HG02870 (cell line): Measurements from ENCODE around the gene RAX2.
"Not testable (repeated sequence)": the region's sequence is repeated elsewhere in the genome, so short reads cannot be mapped to it uniquely, and the experiment has no call there.

Source experiments
- ATAC-seq: cut with Tn5 transposase; IDR thresholded peaks from one replicate; pipeline ENCODE4 v1.9.1; 2021; ENCODE audit warnings: mild to moderate bottlenecking, moderate library complexity; ENCODE audit not compliant: unreplicated experiment

The RAX2 gene

GRCh38 chr19:3762130-3762473 lies 9.9 kb downstream of the RAX2 start:
- ATAC-seq, result no peak

DNA sequence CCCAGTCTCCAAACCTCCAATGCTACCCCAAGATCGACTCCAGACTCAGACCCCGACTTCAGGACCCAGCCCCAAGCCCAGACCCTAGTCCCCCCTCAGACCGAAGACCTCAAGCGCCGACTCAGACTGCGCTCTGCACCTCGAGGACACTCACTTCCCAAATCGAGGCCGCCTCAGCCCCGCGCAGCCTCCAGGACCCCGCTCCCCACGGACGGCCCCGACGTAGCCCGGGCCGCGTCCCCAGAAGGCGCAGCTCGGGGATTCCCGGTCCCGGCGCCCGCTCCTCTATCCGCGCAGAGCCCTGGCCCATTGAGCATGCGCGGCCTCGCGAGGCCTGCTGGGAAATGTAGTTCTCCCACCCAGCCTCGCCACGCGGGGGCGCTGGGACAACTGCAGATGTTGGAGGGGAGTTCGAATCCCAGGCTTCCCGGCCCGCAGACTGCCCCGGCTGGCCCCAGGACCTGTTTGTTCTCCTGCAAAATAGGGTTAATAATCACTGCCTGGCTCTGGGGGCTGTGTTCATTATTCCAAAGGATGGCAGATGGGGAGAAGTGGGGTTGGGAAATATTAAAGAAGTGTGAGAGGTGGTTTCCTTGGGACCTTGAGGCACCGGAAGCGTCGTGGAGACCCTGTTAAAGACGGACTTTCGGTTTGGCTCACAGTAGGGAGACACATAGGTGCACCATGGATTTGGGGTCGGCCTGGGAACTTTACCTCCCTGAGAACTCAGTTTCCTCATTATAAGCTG lies 10.5 kb downstream of the RAX2 start, which contains the start of gene APBA3:
Gene APBA3 (minus strand): TSS at position 311 of the 748 bp plus-strand sequence. CDS start 1,428 bp downstream, outside the sequence.
- peak; percentile 36 for ATAC-seq

- ATAC-seq, result no peak
Observed at GRCh38 chr19:3760871-3761361, 11.1 kb downstream of the RAX2 start.

- no peak for ATAC-seq
Observed at GRCh38 chr19:3759482-3760254, 12.4 kb downstream of the RAX2 start.

- ATAC-seq, result not testable (repeated sequence)
Observed at GRCh38 chr19:3758297-3758696, 13.7 kb downstream of the RAX2 start.

GRCh38 chr19:3757705-3758104 lies 14.3 kb downstream of the RAX2 start:
- ATAC-seq, result not testable (repeated sequence)

DNA sequence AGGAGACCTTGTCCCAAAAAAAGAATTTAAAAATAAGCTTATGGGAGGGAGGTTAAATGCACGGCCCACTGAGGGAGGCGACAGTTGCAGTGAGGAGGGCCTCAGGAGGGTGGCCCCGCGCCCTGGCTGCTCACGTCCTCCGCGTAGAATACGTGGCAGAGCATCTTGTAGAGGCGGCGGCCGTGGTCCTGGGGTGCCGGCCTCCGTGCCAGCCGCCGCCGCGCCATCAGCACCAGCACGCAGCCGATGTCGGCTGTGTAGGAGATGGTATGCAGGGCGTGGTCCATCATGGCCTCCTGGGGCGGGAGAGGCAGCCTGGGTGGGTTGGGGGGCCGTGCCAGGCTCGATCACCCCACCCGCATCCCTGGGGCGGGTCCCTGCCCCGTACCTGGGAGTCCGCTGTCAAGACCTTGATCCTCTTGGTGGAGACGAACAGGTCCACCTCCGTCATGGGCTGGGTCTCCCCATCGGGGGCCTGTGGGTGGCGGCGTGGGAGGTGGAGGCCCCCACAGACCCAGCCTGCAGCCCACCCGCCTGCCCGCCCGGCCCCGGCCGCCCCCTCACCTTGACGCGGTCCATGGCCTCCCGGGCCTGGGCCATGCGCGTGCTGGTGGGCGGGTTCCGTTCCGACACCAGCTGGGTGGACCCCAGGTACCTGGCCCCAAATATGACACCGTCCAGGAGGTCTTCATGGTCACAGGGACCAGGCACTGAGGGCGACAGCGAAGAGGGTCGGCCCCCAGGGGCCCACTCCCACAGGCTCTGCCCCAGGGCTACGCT lies 18.2 kb downstream of the RAX2 start:
- no peak for ATAC-seq

DNA sequence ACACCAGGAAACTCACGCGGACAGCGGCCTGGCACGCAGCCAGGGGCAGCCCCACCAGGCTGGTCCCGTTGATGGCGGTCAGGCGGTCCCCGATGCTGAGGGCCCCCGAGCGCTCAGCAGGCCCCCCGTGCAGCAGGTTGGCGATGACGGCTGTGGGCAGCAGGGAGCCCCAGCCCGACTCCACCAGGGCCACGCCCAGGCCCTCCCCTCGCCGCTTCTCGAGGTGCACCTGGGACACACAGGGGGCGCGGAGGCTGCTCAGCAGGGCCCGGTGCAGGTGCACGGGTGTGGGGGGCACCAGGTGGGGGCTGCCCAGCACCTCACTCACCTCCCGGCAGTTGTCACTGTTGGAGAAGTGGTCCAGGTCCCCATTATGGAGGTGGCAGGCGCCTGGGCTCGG lies 19.5 kb downstream of the RAX2 start:
- ATAC-seq, result no peak

GRCh38 chr19:3751236-3751635 lies 20.8 kb downstream of the RAX2 start:
- no peak for ATAC-seq

DNA sequence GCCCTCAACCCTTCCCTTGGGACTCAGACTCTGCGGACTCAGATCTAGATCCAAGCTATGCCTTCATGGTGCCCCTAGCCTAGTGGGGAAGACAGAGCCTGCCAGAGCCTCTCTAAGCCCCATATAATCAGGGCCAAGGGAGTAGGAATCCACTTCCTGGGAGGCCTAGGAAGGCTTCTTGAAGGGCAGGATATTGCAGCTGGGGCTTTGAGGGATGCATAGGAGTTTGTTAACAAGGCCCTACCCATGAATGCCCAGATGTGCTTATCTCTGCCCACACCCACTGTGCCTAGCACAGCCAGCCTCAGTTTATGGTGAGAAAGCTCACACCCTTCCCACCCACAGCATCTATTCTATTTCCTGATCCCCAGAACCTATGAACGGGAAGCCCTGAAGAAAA lies 21.8 kb downstream of the RAX2 start:
- no peak for ATAC-seq

GRCh38 chr19:3748965-3749364 lies 23.1 kb downstream of the RAX2 start:
- ATAC-seq, result no peak

GRCh38 chr19:3746371-3747056 lies 25.5 kb downstream of the RAX2 start:
- ATAC-seq, result no peak

DNA sequence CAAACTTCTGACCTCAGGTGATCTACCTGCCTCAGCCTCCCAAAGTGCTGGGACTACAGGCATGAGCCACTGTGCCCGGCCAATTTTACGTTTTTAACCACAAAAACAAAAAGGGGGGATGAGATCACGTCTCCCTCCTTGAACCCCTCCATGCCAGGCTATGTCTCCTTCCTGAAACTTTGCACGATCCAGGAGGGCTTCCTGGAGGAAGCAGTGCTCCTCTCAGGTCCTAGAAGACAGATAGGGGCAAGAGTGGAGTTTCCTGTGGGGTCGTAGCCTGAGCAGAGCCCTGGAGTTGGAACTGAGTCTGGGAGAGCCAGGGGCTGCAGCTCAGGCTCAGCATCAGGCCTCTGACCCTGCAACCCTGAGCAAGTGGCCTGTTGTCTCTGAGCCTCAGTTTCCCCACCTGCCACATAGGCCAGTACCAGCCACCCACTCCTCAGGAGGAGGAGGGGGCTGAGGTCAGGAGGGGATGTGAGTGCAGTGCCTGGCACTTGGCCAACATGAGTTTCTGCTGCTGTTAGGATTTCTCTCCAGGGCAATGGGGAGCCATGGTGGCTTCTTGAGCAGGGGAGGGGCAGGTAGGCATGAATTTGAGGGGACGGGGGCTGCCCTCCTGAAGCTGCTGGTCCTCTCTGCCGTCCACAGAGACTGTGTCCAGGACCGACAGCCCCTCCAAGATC lies 26.5 kb downstream of the RAX2 start:
- ATAC-seq, result no peak

DNA sequence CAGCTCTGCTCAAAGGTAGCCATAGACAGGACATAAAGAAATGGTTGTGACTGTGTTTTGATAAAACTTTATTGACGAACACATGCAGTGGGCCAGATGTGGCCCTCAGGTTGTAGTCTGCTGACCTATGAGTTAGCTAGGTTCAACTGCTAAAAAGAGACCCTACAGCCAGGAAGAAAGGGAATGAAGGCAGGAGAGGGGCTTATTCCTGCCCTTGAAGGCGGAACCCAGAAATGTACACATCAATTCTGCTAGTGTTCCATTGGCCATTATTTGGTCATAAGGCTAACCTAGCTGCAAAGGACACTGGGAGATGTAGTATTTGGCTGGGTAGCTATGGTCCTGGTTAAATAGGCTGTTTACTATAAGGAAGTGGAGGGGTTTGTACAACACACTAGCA lies 28.5 kb downstream of the RAX2 start:
- no peak for ATAC-seq

- ATAC-seq, result no peak
Observed at GRCh38 chr19:3740431-3740830, 31.6 kb downstream of the RAX2 start.

- ATAC-seq, result no peak
Observed at GRCh38 chr19:3738477-3739220, 33.4 kb downstream of the RAX2 start.

- ATAC-seq, result no peak
Observed at GRCh38 chr19:3737487-3738205, 34.4 kb downstream of the RAX2 start.

DNA sequence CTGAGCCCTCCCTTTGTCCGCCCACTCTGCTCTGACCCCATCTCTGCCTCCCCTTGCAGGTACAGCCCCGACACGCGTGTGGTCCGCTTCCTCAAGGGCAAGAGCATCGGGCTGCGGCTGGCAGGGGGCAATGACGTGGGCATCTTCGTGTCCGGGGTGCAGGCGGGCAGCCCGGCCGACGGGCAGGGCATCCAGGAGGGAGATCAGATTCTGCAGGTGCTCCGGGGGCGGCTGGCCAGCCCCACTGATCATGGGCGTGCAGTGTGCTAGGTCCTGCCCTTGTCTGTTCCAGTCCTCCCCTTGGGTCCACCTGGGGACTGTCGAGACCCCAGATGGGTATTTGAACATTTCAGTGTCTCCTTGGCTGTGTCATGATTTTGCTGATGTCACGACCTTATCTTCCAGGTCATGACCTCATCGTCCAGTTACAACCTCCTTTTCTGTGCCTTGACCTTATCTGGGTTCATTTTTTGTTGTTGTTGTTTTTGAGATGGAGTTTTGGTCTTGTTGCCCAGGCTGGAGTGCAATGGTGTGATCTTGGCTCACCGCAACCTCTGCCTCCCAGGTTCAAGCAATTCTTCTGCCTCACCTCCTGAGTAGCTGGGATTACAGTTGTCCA lies 35.8 kb downstream of the RAX2 start:
- no peak for ATAC-seq

DNA sequence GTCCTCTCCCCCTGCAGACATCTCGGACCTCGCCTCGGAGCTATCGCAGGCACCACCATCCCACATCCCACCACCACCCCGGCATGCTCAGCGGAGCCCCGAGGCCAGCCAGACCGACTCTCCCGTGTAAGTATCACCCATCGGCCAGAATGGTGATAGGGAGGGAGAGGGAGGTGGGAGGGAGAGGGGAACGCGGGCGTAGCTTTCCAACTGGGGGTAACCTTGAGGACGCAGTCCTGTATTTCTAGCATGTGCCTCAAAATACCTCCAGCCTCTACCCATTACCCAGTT lies 37.8 kb downstream of the RAX2 start:
- ATAC-seq, result no peak
